GM20000 (cell line): Measurements from ENCODE around the gene MIGA1.
A peak's percentile ranks its signal among the peaks of the same experiment; 100 is the strongest.
"Not testable (repeated sequence)": the region's sequence is repeated elsewhere in the genome, so short reads cannot be mapped to it uniquely, and the experiment has no call there.

Experiments
- DNase-seq: peaks from one replicate; pipeline ENCODE4 v3.0.0; 2012; ENCODE audit warnings: low spot score
- TF ChIP-seq, protein P1 (sequence below): IDR thresholded peaks from 2 replicates; pipeline ENCODE4 v1.5.1; 2012; ENCODE audit warnings: mild to moderate bottlenecking, control low read depth; ENCODE audit errors: extremely low read depth, missing control alignments

MIGA1 gene, protein sequence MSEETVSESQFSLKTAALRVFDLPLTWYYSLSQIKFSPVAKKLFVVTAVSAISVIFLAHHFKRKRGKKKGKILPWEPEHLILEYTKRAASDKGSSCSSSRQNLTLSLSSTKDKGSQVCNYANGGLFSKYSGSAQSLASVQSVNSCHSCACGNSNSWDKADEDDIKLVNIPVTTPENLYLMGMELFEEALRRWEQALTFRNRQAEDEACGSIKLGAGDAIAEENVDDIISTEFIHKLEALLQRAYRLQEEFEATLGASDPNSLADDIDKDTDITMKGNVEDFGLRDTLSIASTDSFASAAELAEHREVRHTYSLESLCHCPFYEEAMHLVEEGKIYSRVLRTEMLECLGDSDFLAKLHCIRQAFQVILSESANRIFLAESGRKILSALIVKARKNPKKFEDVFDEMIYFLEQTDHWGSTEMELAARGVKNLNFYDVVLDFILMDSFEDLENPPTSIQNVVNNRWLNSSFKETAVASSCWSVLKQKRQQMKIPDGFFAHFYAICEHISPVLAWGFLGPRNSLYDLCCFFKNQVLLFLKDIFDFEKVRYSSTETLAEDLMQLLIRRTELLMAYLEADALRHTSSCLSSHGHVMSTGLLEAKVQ

DNA sequence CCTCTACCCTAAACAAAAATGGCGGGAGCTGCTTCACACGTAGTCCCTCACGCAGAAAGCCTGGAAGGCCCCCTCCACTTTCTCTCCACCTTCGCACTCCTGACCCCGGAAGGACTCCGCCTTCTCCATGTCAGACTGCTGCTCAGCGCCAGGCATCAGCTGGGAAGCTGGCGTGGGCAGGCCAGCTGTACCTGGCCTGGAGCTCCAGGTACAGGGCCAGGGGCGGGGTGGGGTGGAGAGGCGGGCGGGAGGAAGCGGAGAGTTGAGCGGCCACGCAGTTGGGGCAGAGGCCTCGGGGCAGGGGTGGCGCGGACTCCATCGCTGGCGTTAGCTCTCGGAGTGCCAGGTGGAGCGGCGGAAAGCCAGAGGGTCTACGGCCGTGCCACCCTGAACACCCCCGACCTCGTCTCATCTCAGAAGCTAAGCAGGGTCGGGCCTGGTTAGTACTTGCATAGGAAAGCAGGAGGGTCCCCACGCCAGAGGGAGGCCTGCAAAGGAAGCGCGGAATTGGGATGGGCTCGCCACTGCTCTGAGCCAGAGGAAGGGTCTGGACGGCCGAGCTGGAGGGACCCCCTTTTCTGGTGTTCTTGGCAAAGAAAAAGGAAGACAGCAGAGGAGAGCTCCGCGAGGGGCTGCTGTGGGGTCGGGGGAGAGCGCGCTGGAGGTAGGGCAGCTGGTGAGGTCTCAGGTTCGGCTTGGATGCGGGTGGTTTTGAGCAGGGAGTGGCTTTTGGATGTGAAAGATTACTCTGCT is at the start of gene MIGA1:
Gene MIGA1, plus strand, starts transcription at position 121 of the 753 bp plus-strand sequence. CDS start 3,604 bp downstream, outside the sequence.
- peak; percentile 85 for DNase-seq
- TF ChIP-seq, protein P1, sequence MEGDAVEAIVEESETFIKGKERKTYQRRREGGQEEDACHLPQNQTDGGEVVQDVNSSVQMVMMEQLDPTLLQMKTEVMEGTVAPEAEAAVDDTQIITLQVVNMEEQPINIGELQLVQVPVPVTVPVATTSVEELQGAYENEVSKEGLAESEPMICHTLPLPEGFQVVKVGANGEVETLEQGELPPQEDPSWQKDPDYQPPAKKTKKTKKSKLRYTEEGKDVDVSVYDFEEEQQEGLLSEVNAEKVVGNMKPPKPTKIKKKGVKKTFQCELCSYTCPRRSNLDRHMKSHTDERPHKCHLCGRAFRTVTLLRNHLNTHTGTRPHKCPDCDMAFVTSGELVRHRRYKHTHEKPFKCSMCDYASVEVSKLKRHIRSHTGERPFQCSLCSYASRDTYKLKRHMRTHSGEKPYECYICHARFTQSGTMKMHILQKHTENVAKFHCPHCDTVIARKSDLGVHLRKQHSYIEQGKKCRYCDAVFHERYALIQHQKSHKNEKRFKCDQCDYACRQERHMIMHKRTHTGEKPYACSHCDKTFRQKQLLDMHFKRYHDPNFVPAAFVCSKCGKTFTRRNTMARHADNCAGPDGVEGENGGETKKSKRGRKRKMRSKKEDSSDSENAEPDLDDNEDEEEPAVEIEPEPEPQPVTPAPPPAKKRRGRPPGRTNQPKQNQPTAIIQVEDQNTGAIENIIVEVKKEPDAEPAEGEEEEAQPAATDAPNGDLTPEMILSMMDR: no peak

DNA sequence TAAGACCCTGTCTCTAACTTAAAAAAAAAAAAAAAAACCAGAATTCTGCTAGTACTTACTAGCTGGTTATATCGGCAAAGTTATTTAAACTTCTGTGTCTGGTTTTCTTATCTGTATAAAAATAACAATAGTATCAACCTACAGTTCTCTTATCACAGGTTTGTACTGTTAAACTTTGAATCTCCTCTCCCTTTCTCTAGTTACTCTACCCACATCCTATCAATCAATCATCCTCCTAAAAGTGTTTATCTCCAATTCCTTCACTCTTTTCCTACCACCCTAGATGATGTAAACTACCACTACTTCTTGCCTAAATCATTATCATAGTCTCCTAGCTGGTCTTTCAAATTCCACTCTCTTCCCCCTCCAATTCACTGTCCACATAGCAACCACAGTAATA is 47.4 kb upstream of the MIGA1 start:
- DNase-seq: no peak
- TF ChIP-seq, protein P1: no peak

DNA sequence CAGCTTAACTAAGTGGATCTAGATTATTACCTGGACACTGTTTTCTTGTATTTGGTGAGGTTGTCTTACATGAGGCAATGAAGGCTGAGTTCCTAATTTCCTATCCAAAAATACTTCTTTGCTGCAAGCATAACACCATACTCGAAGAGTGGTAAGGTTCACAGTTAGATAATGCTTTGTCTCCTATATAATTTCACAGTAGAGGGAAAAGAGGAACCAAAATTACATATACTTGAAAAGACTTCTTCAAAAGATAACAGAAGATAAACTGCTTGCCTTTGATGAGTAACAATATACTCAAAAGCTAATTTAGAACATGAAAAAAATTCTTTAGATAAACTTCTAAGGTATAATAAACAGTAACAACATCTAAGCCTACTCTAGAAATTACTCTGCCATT is 40.2 kb upstream of the MIGA1 start:
- DNase-seq: no peak
- TF ChIP-seq, protein P1: no peak

DNA sequence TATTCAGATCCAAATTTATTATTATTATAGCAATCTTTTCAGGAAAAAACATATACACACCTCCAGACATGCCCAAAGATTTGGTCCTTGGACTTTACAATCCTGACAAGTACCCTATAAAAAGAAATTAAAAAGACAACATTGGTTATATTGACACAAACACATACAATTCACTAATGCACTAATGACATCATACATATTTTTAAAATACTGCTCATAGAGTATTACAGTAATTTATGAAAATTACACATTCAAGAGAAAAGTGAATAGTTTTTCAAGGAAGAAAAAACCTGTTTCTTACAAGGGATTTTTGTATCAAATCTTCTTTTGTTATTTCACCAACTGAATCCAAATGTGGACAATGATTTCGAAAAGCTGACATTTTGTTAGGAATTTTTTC is 38.1 kb upstream of the MIGA1 start:
- TF ChIP-seq, protein P1: no peak
- DNase-seq: no peak

DNA sequence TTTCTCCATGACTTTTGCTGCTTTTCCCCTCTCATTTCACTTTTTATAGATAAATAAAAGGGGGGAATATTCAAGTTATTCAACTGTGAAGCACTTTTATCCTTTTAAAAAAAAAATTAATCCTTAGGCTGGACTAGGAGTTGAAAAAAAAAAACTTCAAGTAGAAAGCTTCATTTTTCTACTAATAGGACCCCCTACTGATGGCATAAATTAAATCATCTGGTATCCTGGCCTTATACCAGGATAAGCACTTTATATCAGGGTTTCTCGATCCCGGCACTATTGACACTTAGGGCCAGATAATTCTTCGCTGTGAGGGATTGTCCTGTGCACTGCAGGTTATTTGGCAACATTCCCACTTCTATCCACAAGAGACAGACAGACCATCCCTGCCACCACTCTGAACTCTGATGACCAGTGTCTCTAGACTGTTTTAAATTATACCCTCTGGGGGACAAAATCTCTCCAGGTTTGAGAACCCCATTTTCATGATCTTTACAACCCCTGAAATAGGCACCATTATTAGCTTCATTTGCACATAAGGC is 37.4 kb upstream of the MIGA1 start:
- DNase-seq: no peak
- TF ChIP-seq, protein P1: no peak

DNA sequence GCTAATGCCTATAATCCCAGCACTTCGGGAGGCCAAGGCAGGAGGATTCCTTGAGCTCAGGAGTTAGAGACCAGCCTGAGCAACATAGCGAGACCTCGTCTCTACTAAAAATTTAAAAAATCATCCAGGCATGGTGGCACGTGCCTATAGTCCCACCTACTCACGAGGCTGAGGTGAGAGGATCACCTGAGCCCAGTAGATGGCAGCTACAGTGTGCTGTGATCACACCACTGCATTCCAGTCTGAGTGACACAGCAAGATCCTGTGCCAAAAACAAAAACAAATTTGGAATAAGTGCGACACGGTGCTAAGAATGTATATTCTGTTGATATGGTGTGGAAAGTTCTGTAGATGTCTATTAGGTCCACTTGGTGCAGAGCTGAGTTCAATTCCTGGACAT is 34.9 kb upstream of the MIGA1 start:
- DNase-seq: no peak
- TF ChIP-seq, protein P1: no peak

DNA sequence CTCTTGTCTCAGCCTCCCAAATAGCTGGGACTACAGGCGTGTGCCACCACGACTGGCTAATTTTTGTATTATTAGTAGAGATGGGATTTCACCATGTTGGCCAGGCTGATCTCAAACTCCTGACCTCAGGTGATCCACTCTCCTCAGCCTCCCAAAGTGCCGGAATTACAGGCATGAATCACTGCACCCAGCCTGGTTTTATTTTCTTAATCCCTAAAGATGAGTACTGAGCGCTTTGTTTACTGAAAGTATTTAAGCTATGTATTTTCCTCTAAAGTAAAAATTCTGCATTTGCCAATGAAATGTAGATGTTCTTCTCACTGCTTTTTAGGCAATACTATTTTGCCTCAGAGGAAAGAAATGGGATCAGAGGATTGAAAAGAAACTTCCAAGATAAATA is 30.0 kb upstream of the MIGA1 start:
- DNase-seq: not testable (repeated sequence)
